ENCODE results near the gene GBA2.

Gene GBA2

GRCh38 chr9:35743452-35743851, 5.6 kb downstream of the GBA2 start:
- in situ Hi-C loops (cut with MboI; ENCODE audit: low sequenced_read_pairs), result no loop called here

GRCh38 chr9:35741740-35742139, 7.3 kb downstream of the GBA2 start:
- in situ Hi-C loops (cut with MboI; ENCODE audit: low sequenced_read_pairs), result no loop called here

- in situ Hi-C loops (cut with MboI; ENCODE audit: low sequenced_read_pairs), result no loop called here
Measured at GRCh38 chr9:35740243-35740642, 8.8 kb downstream of the GBA2 start.

- in situ Hi-C loops (cut with MboI; ENCODE audit: low sequenced_read_pairs), result no loop called here
Measured at GRCh38 chr9:35738924-35739323, 10.1 kb downstream of the GBA2 start.

- in situ Hi-C loops (cut with MboI; ENCODE audit: low sequenced_read_pairs), result no loop called here
Measured at GRCh38 chr9:35738186-35738585, 10.8 kb downstream of the GBA2 start.

GRCh38 chr9:35737143-35737542, 11.9 kb downstream of the GBA2 start:
- in situ Hi-C loops (cut with MboI; ENCODE audit: low sequenced_read_pairs), result no loop called here

- in situ Hi-C loops (cut with MboI; ENCODE audit: low sequenced_read_pairs), result no loop called here
Measured at GRCh38 chr9:35736201-35736633, 12.8 kb downstream of the GBA2 start.

- in situ Hi-C loops (cut with MboI; ENCODE audit: low sequenced_read_pairs), result no loop called here
Measured at GRCh38 chr9:35734096-35734495, 14.9 kb downstream of the GBA2 start.

- in situ Hi-C loops (cut with MboI; ENCODE audit: low sequenced_read_pairs), result no loop called here
Measured at GRCh38 chr9:35732800-35733541, 16.1 kb downstream of the GBA2 start.

GRCh38 chr9:35732185-35732799, 16.7 kb downstream of the GBA2 start, which contains the start of the genes CREB3 and TLN1:
Gene CREB3, plus strand, starts transcription at chr9:35732666. Its CDS starts 107 bp downstream, at chr9:35732773.
Gene TLN1, minus strand, starts transcription at chr9:35732195. Its CDS starts 6,501 bp downstream, at chr9:35725694.
- in situ Hi-C loops (cut with MboI; ENCODE audit: low sequenced_read_pairs), result no loop called here

GRCh38 chr9:35731415-35732184, 17.4 kb downstream of the GBA2 start:
- in situ Hi-C loops (cut with MboI; ENCODE audit: low sequenced_read_pairs), result no loop called here

GRCh38 chr9:35730486-35730854, 18.6 kb downstream of the GBA2 start:
- in situ Hi-C loops (cut with MboI; ENCODE audit: low sequenced_read_pairs), result no loop called here

GRCh38 chr9:35729700-35730485, 19.1 kb downstream of the GBA2 start:
- in situ Hi-C loops (cut with MboI; ENCODE audit: low sequenced_read_pairs), result loop anchor here (5.0 kb wide), 1 partner anchor 73 kb away; the partner anchor contains the start of genes CCDC107 and RMRP

GRCh38 chr9:35729101-35729500, 19.9 kb downstream of the GBA2 start:
- in situ Hi-C loops (cut with MboI; ENCODE audit: low sequenced_read_pairs), result loop anchor here (5.0 kb wide), 1 partner anchor 72 kb away; the partner anchor contains the start of genes CCDC107 and RMRP

GRCh38 chr9:35728041-35728971, 20.7 kb downstream of the GBA2 start:
- in situ Hi-C loops (cut with MboI; ENCODE audit: low sequenced_read_pairs), result loop anchor here (5.0 kb wide), 1 partner anchor 71 kb away; the partner anchor contains the start of genes CCDC107 and RMRP

GRCh38 chr9:35727676-35728040, 21.4 kb downstream of the GBA2 start:
- in situ Hi-C loops (cut with MboI; ENCODE audit: low sequenced_read_pairs), result loop anchor here (5.0 kb wide), 1 partner anchor 70 kb away; the partner anchor contains the start of genes CCDC107 and RMRP

- in situ Hi-C loops (cut with MboI; ENCODE audit: low sequenced_read_pairs), result loop anchor here (5.0 kb wide), 1 partner anchor 70 kb away; the partner anchor contains the start of genes CCDC107 and RMRP
Measured at GRCh38 chr9:35726931-35727330, 22.1 kb downstream of the GBA2 start.

- in situ Hi-C loops (cut with MboI; ENCODE audit: low sequenced_read_pairs), result loop anchor here (5.0 kb wide), 1 partner anchor 68 kb away; the partner anchor contains the start of genes CCDC107 and RMRP
Measured at GRCh38 chr9:35725362-35725761, 23.7 kb downstream of the GBA2 start.

GRCh38 chr9:35723908-35724307, 25.1 kb downstream of the GBA2 start:
- in situ Hi-C loops (cut with MboI; ENCODE audit: low sequenced_read_pairs), result no loop called here

Data from HL-60/S4 (cell line).